ENCODE data around the gene RELL2.
A peak's percentile ranks its signal among the peaks of the same experiment; 100 is the strongest.

RELL2 gene

GRCh38 chr5:141638771-141639170 lies 2.0 kb downstream of the RELL2 start:
- DNase-seq (ENCODE audit: low spot score): no peak
- H3K9me3 ChIP-seq (ENCODE audit: severe bottlenecking): no peaks in the 10 kb centered on the region
- H3K4me1 ChIP-seq (ENCODE audit: insufficient read depth, poor library complexity, severe bottlenecking): peaks cover 5% of the 10 kb centered on the region
- H3K27ac ChIP-seq (ENCODE audit: poor library complexity, severe bottlenecking): no peak overlapping the region
- no peaks in the 10 kb centered on the region for H3K27me3 ChIP-seq (ENCODE audit: insufficient read depth, poor library complexity, severe bottlenecking)
- peaks cover 22% of the 10 kb centered on the region for H3K36me3 ChIP-seq (ENCODE audit: low read depth)
- H3K4me3 ChIP-seq (ENCODE audit: severe bottlenecking): no peak overlapping the region
- no peak for TF ChIP-seq CTCF (IDR thresholded peaks at IDR 0.05; ENCODE audit: poor library complexity, severe bottlenecking)
- ATAC-seq (ENCODE audit: low read depth): no peak

GRCh38 chr5:141639357-141640050 lies 2.7 kb downstream of the RELL2 start:
- DNase-seq (ENCODE audit: low spot score): no peak
- Histone ChIP-seq H3K27me3 (ENCODE audit: insufficient read depth, poor library complexity, severe bottlenecking) (no peaks in the 10 kb centered on the region), H3K36me3 (ENCODE audit: low read depth) (peaks cover 15% of the 10 kb centered on the region), H3K4me3 (ENCODE audit: severe bottlenecking) (no peak overlapping the region), H3K9me3 (ENCODE audit: severe bottlenecking) (no peaks in the 10 kb centered on the region), H3K4me1 (ENCODE audit: insufficient read depth, poor library complexity, severe bottlenecking) (peaks cover 5% of the 10 kb centered on the region), H3K27ac (ENCODE audit: poor library complexity, severe bottlenecking) (no peak overlapping the region)
- no peak for TF ChIP-seq CTCF (IDR thresholded peaks at IDR 0.05; ENCODE audit: poor library complexity, severe bottlenecking)
- ATAC-seq (ENCODE audit: low read depth): no peak

GRCh38 chr5:141640051-141640415 lies 3.2 kb downstream of the RELL2 start:
- Histone ChIP-seq H3K9me3 (ENCODE audit: severe bottlenecking) (no peaks in the 10 kb centered on the region), H3K36me3 (ENCODE audit: low read depth) (peaks cover 12% of the 10 kb centered on the region), H3K4me3 (ENCODE audit: severe bottlenecking) (no peak overlapping the region), H3K27ac (ENCODE audit: poor library complexity, severe bottlenecking) (no peak overlapping the region), H3K27me3 (ENCODE audit: insufficient read depth, poor library complexity, severe bottlenecking) (no peaks in the 10 kb centered on the region), H3K4me1 (ENCODE audit: insufficient read depth, poor library complexity, severe bottlenecking) (peaks cover 5% of the 10 kb centered on the region)
- no peak for ATAC-seq (ENCODE audit: low read depth)
- no peak for TF ChIP-seq CTCF (IDR thresholded peaks at IDR 0.05; ENCODE audit: poor library complexity, severe bottlenecking)
- DNase-seq (ENCODE audit: low spot score): no peak

GRCh38 chr5:141640698-141641097 lies 3.9 kb downstream of the RELL2 start:
- H3K4me3 ChIP-seq (ENCODE audit: severe bottlenecking): no peak overlapping the region
- peaks cover 1% of the 10 kb centered on the region for H3K4me1 ChIP-seq (ENCODE audit: insufficient read depth, poor library complexity, severe bottlenecking)
- H3K9me3 ChIP-seq (ENCODE audit: severe bottlenecking): no peaks in the 10 kb centered on the region
- TF ChIP-seq CTCF (IDR thresholded peaks at IDR 0.05; ENCODE audit: poor library complexity, severe bottlenecking): no peak
- ATAC-seq (ENCODE audit: low read depth) (no peak), DNase-seq (ENCODE audit: low spot score) (no peak)
- H3K27ac ChIP-seq (ENCODE audit: poor library complexity, severe bottlenecking): no peak overlapping the region
- H3K27me3 ChIP-seq (ENCODE audit: insufficient read depth, poor library complexity, severe bottlenecking): no peaks in the 10 kb centered on the region
- peaks cover 18% of the 10 kb centered on the region for H3K36me3 ChIP-seq (ENCODE audit: low read depth)

GRCh38 chr5:141641634-141642267 lies 5.0 kb downstream of the RELL2 start:
- no peak for DNase-seq (ENCODE audit: low spot score)

More at GRCh38 chr5:141641634-141642267, 5.0 kb downstream of the RELL2 start:
- TF ChIP-seq CTCF (IDR thresholded peaks at IDR 0.05; ENCODE audit: poor library complexity, severe bottlenecking): peak; percentile 73
- Histone ChIP-seq H3K4me3 (ENCODE audit: severe bottlenecking) (no peak overlapping the region), H3K27ac (ENCODE audit: poor library complexity, severe bottlenecking) (no peak overlapping the region), H3K9me3 (ENCODE audit: severe bottlenecking) (no peaks in the 10 kb centered on the region), H3K36me3 (ENCODE audit: low read depth) (peaks cover 19% of the 10 kb centered on the region), H3K4me1 (ENCODE audit: insufficient read depth, poor library complexity, severe bottlenecking) (no peaks in the 10 kb centered on the region), H3K27me3 (ENCODE audit: insufficient read depth, poor library complexity, severe bottlenecking) (no peaks in the 10 kb centered on the region)
- peak; percentile 66 for ATAC-seq (ENCODE audit: low read depth)
